Neutrophil (primary cell): ENCODE data around the gene TUBGCP6.

ENCODE experiments used
- H3K27ac ChIP-seq: fragments of 200-600 bp; sonication (generic); 2 replicates; pipeline ENCODE4 v1.5.1; 2016; ENCODE audit warnings: mild to moderate bottlenecking, moderate library complexity
- H3K27me3 ChIP-seq: fragments of 200-600 bp; sonication (generic); 2 replicates; pipeline ENCODE4 v1.6.0; 2016; ENCODE audit warnings: mild to moderate bottlenecking
- H3K36me3 ChIP-seq: fragments of 200-600 bp; sonication (generic); 2 replicates; pipeline ENCODE4 v1.5.1; 2017
- H3K4me1 ChIP-seq, 2 experiments: fragments of 200-600 bp in 1 of 2; sonication (generic) in 1 of 2; 1 replicate in 1 of 2; 2 replicates in 1 of 2; pipeline versions ENCODE4 v1.5.1 to v1.6.1; 2013 to 2016; ENCODE audit warnings: low read depth in 1 of 2, low read length in 1 of 2, mild to moderate bottlenecking in 1 of 2, moderate library complexity in 1 of 2; ENCODE audit not compliant: control insufficient read depth in 1 of 2, insufficient read depth in 1 of 2
- H3K4me3 ChIP-seq, 2 experiments: fragments of 200-600 bp in 1 of 2; sonication (generic) in 1 of 2; 1 replicate in 1 of 2; 2 replicates in 1 of 2; pipeline ENCODE4 v1.5.1; 2013 to 2016; ENCODE audit warnings: low read depth in 1 of 2, low read length in 1 of 2, mild to moderate bottlenecking in 1 of 2, moderate library complexity in 1 of 2
- H3K9me3 ChIP-seq: fragments of 200-600 bp; sonication (generic); 2 replicates; pipeline ENCODE4 v1.5.1; 2016
- CTCF ChIP-seq: fragments of 200-600 bp; sonication (generic); IDR thresholded peaks from 2 replicates; pipeline ENCODE4 v1.5.1; 2016; ENCODE audit warnings: antibody characterized with exemption

The TUBGCP6 gene

GRCh38 chr22:50198624-50199017 is 46.2 kb downstream of the TUBGCP6 start:
- Histone ChIP-seq H3K36me3 (peaks cover 61% of the 10 kb centered on the region), H3K4me1 (peaks cover 29 to 34% of the 10 kb centered on the region in 2 experiments), H3K9me3 (no peaks in the 10 kb centered on the region), H3K27ac (peak overlapping the region; percentile 90), H3K4me3 (no peak overlapping the region), H3K27me3 (no peaks in the 10 kb centered on the region)
- TF ChIP-seq CTCF, result no peak

- Histone ChIP-seq H3K4me1 (peaks cover 34 to 35% of the 10 kb centered on the region in 2 experiments), H3K36me3 (peaks cover 63% of the 10 kb centered on the region)
Measured at GRCh38 chr22:50197856-50198623, 46.8 kb downstream of the TUBGCP6 start.

GRCh38 chr22:50197000-50197800 is 47.6 kb downstream of the TUBGCP6 start:
- no peak for TF ChIP-seq CTCF
- Histone ChIP-seq H3K27me3 (no peaks in the 10 kb centered on the region), H3K4me3 (no peak overlapping the region), H3K27ac (peak overlapping the region; percentile 18), H3K9me3 (no peaks in the 10 kb centered on the region), H3K36me3 (peaks cover 63% of the 10 kb centered on the region), H3K4me1 (peaks cover 34 to 38% of the 10 kb centered on the region in 2 experiments)

More at GRCh38 chr22:50197856-50198623, 46.8 kb downstream of the TUBGCP6 start:
- Histone ChIP-seq H3K27me3 (no peaks in the 10 kb centered on the region), H3K9me3 (no peaks in the 10 kb centered on the region), H3K27ac (peak overlapping the region; percentile 90), H3K4me3 (no peak overlapping the region)
- no peak for TF ChIP-seq CTCF

GRCh38 chr22:50196256-50196655 is 48.6 kb downstream of the TUBGCP6 start:
- peak overlapping the region; percentile 55 for H3K27ac ChIP-seq
- H3K4me1 ChIP-seq, result peaks cover 36 to 38% of the 10 kb centered on the region in 2 experiments
- no peaks in the 10 kb centered on the region for H3K27me3 ChIP-seq
- H3K9me3 ChIP-seq, result no peaks in the 10 kb centered on the region
- no peak for TF ChIP-seq CTCF
- H3K36me3 ChIP-seq, result peaks cover 63% of the 10 kb centered on the region
- no peak overlapping the region for H3K4me3 ChIP-seq

GRCh38 chr22:50194037-50194805 is 50.6 kb downstream of the TUBGCP6 start:
- H3K9me3 ChIP-seq, result no peaks in the 10 kb centered on the region
- no peak for TF ChIP-seq CTCF
- peaks cover 57% of the 10 kb centered on the region for H3K36me3 ChIP-seq
- H3K4me3 ChIP-seq, result no peak overlapping the region
- peaks cover 46 to 47% of the 10 kb centered on the region in 2 experiments for H3K4me1 ChIP-seq
- H3K27ac ChIP-seq, result peak overlapping the region; percentile 99
- no peaks in the 10 kb centered on the region for H3K27me3 ChIP-seq
